OCI-LY1 (cell line): ENCODE measurements around the gene ZNF560.

ENCODE experiments used
- H2AFZ ChIP-seq: fragments of 200-600 bp; sonication (generic), shearing (Covaris generic); 2 replicates; pipeline ENCODE4 v1.6.0; 2014; ENCODE audit warnings: antibody characterized with exemption, mild to moderate bottlenecking, low read length
- H3F3A ChIP-seq: fragments of 200-600 bp; sonication (generic), shearing (Covaris generic); 2 replicates; pipeline ENCODE4 v1.6.0; 2014; ENCODE audit warnings: mild to moderate bottlenecking, antibody characterized with exemption, low read length, moderate library complexity; ENCODE audit not compliant: insufficient read depth
- H3K27ac ChIP-seq: fragments of 200-600 bp; sonication (generic); 2 replicates; pipeline ENCODE4 v1.5.1; 2014; ENCODE audit warnings: low read length, mixed run types, mild to moderate bottlenecking, low read depth; ENCODE audit not compliant: poor library complexity, severe bottlenecking
- H3K27me3 ChIP-seq: fragments of 200-600 bp; sonication (generic); 2 replicates; pipeline ENCODE4 v1.6.0; 2014; ENCODE audit warnings: antibody characterized with exemption, mild to moderate bottlenecking, low read length, moderate library complexity; ENCODE audit not compliant: insufficient read depth
- H3K36me3 ChIP-seq: fragments of 200-600 bp; sonication (generic); 2 replicates; pipeline ENCODE4 v1.6.1; 2014; ENCODE audit warnings: mild to moderate bottlenecking, antibody characterized with exemption, low read length, moderate library complexity, mixed read lengths; ENCODE audit not compliant: insufficient read depth
- H3K4me1 ChIP-seq: fragments of 200-600 bp; sonication (generic); 2 replicates; pipeline ENCODE4 v1.5.1; 2014; ENCODE audit warnings: mild to moderate bottlenecking, low read length, moderate library complexity; ENCODE audit not compliant: insufficient read depth, severe bottlenecking
- H3K4me2 ChIP-seq: fragments of 200-600 bp; sonication (generic), shearing (Covaris generic); 2 replicates; pipeline ENCODE4 v1.6.1; 2014; ENCODE audit warnings: low read length
- H3K4me3 ChIP-seq: fragments of 200-600 bp; sonication (generic); 2 replicates; pipeline ENCODE4 v1.5.1; 2014; ENCODE audit warnings: low read length, low read depth, mild to moderate bottlenecking, mixed read lengths; ENCODE audit not compliant: poor library complexity, severe bottlenecking
- H3K79me2 ChIP-seq: fragments of 200-600 bp; shearing (Covaris generic); 2 replicates; pipeline ENCODE4 v1.6.1; 2016; ENCODE audit warnings: mixed run types, low read length, mixed read lengths; ENCODE audit not compliant: insufficient read depth
- H3K9ac ChIP-seq: fragments of 200-600 bp; sonication (generic), shearing (Covaris generic); 2 replicates; pipeline ENCODE4 v1.6.1; 2014; ENCODE audit warnings: mild to moderate bottlenecking, low read length, mixed read lengths
- H3K9me2 ChIP-seq: fragments of 200-600 bp; sonication (generic), shearing (Covaris generic); 2 replicates; pipeline ENCODE4 v1.6.1; 2014; ENCODE audit warnings: low read depth, mild to moderate bottlenecking, low read length, mixed read lengths
- H3K9me3 ChIP-seq: fragments of 200-600 bp; shearing (Covaris generic); 2 replicates; pipeline ENCODE4 v1.6.1; 2014; ENCODE audit warnings: low read length, mixed read lengths
- H4K20me1 ChIP-seq: fragments of 200-600 bp; sonication (generic), shearing (Covaris generic); 2 replicates; pipeline ENCODE4 v1.6.0; 2016; ENCODE audit warnings: mild to moderate bottlenecking, low read length; ENCODE audit not compliant: insufficient read depth
- CTCF ChIP-seq: fragments of 200-600 bp; sonication (generic), shearing (Covaris generic); IDR thresholded peaks from 2 replicates; pipeline ENCODE4 v1.5.1; 2017; ENCODE audit warnings: mild to moderate bottlenecking, antibody characterized with exemption, low read length, moderate library complexity, mixed read lengths
- EZH2 ChIP-seq: fragments of 200-600 bp; sonication (generic), shearing (Covaris generic); IDR thresholded peaks from 2 replicates; pipeline ENCODE4 v1.8.0; 2017; ENCODE audit warnings: borderline replicate concordance, mixed run types, mild to moderate bottlenecking, antibody characterized with exemption, low read length, moderate library complexity, mixed read lengths

Gene ZNF560

GRCh38 chr19:9528757-9529336 is 30.4 kb upstream of the ZNF560 start:
- no peaks in the 10 kb centered on the region for H3K9me2 ChIP-seq
- H3K27ac ChIP-seq, result no peak overlapping the region
- H3K36me3 ChIP-seq, result peaks cover 77% of the 10 kb centered on the region
- H3K27me3 ChIP-seq, result no peaks in the 10 kb centered on the region
- no peak overlapping the region for H3K9ac ChIP-seq
- no peaks in the 10 kb centered on the region for H3K4me1 ChIP-seq
- no peak overlapping the region for H3K4me3 ChIP-seq
- H3K4me2 ChIP-seq, result no peak overlapping the region
- H3K79me2 ChIP-seq, result no peaks in the 10 kb centered on the region
- peaks cover 51% of the 10 kb centered on the region for H3K9me3 ChIP-seq
- H2AFZ ChIP-seq, result no peak overlapping the region
- no peaks in the 10 kb centered on the region for H3F3A ChIP-seq
- TF ChIP-seq EZH2, result no peak
- no peak for TF ChIP-seq CTCF
- no peaks in the 10 kb centered on the region for H4K20me1 ChIP-seq

GRCh38 chr19:9523885-9524474 is 25.6 kb upstream of the ZNF560 start:
- no peaks in the 10 kb centered on the region for H3K79me2 ChIP-seq
- H3K9me2 ChIP-seq, result no peaks in the 10 kb centered on the region
- H3K4me2 ChIP-seq, result no peak overlapping the region
- H3K36me3 ChIP-seq, result peaks cover 29% of the 10 kb centered on the region
- no peaks in the 10 kb centered on the region for H3K27me3 ChIP-seq
- no peak overlapping the region for H3K27ac ChIP-seq
- no peak for TF ChIP-seq CTCF
- TF ChIP-seq EZH2, result no peak
- H4K20me1 ChIP-seq, result no peaks in the 10 kb centered on the region
- H3K4me3 ChIP-seq, result no peak overlapping the region
- peaks cover 48% of the 10 kb centered on the region for H3K9me3 ChIP-seq
- no peak overlapping the region for H2AFZ ChIP-seq
- H3K9ac ChIP-seq, result no peak overlapping the region
- no peaks in the 10 kb centered on the region for H3F3A ChIP-seq
- no peaks in the 10 kb centered on the region for H3K4me1 ChIP-seq

GRCh38 chr19:9507285-9507684 is 8.9 kb upstream of the ZNF560 start:
- no peaks in the 10 kb centered on the region for H3F3A ChIP-seq
- no peaks in the 10 kb centered on the region for H3K4me1 ChIP-seq
- no peak overlapping the region for H2AFZ ChIP-seq
- no peak for TF ChIP-seq EZH2
- no peak for TF ChIP-seq CTCF
- no peaks in the 10 kb centered on the region for H3K9me3 ChIP-seq
- H3K4me2 ChIP-seq, result no peak overlapping the region
- no peaks in the 10 kb centered on the region for H3K27me3 ChIP-seq
- no peak overlapping the region for H3K4me3 ChIP-seq
- H3K9ac ChIP-seq, result no peak overlapping the region
- no peaks in the 10 kb centered on the region for H4K20me1 ChIP-seq
- no peak overlapping the region for H3K27ac ChIP-seq
- H3K79me2 ChIP-seq, result no peaks in the 10 kb centered on the region
- H3K9me2 ChIP-seq, result no peaks in the 10 kb centered on the region
- no peaks in the 10 kb centered on the region for H3K36me3 ChIP-seq
